Spinal cord (tissue), 10 donors: ENCODE measurements around the gene ZNF92. TPM values are rescaled to one million over a fixed set of nuclear protein-coding genes. Genes with fewer than 3 reads are reported as not detected.
"Not testable (repeated sequence)": the region's sequence is repeated elsewhere in the genome, so short reads cannot be mapped to it uniquely, and the experiment has no call there.

Experiments
- DNase-seq, 6 donors: peaks; one replicate each; pipeline versions ENCODE4 v3.0.0 to v3.0.0-alpha.2; 2013 to 2015; ENCODE audit warnings: low spot score in 6 of 6, low read depth in 4 of 6
- H3K27ac ChIP-seq: one replicate; pipeline ENCODE4 v1.5.1; 2013; ENCODE audit warnings: low read depth, low read length, control low read depth
- H3K27me3 ChIP-seq: one replicate; pipeline ENCODE4 v1.6.1; 2013; ENCODE audit warnings: low read length; ENCODE audit not compliant: control insufficient read depth, insufficient read depth
- H3K36me3 ChIP-seq: one replicate; pipeline ENCODE4 v1.6.1; 2013; ENCODE audit warnings: low read length; ENCODE audit not compliant: control insufficient read depth, insufficient read depth
- H3K4me1 ChIP-seq: one replicate; pipeline ENCODE4 v1.6.1; 2013; ENCODE audit warnings: low read length; ENCODE audit not compliant: control insufficient read depth, insufficient read depth
- H3K4me3 ChIP-seq: one replicate; pipeline ENCODE4 v1.5.1; 2013; ENCODE audit warnings: low read depth, low read length, control low read depth
- H3K9me3 ChIP-seq: one replicate; pipeline ENCODE4 v1.6.1; 2013; ENCODE audit warnings: low read length; ENCODE audit not compliant: control insufficient read depth, insufficient read depth
- WGBS: methylation state at CpG from one replicate; pipeline ENCODE4 v1.1.5; 2013; ENCODE audit warnings: missing lambda C conversion rate; ENCODE audit not compliant: insufficient coverage; 5-methylcytosine and 5-hydroxymethylcytosine counted together
- polyA plus RNA-seq, 2 donors: library from polyadenylated mRNA; unstranded; fragments of 120-200 nt; gene quantifications; one replicate each; pipeline ENCODE4 v1.2.1, GENCODE V29; 2013; ENCODE audit not compliant: insufficient read length in 2 of 2
- total RNA-seq, 2 donors: library from RNA; depleted of rRNA in 1 of 2; stranded (reverse); fragments of 120-200 nt in 1 of 2; fragments of >200 nt in 1 of 2; gene quantifications; one replicate each; pipeline versions ENCODE4 v1.2.3 to v1.2.4, GENCODE V29; 2013 to 2014
- donor health status: healthy.

The ZNF92 gene
- total and polyA plus RNA-seq, 4 donors, result 15.2 to 30.8 (median 23.7) TPM

DNA sequence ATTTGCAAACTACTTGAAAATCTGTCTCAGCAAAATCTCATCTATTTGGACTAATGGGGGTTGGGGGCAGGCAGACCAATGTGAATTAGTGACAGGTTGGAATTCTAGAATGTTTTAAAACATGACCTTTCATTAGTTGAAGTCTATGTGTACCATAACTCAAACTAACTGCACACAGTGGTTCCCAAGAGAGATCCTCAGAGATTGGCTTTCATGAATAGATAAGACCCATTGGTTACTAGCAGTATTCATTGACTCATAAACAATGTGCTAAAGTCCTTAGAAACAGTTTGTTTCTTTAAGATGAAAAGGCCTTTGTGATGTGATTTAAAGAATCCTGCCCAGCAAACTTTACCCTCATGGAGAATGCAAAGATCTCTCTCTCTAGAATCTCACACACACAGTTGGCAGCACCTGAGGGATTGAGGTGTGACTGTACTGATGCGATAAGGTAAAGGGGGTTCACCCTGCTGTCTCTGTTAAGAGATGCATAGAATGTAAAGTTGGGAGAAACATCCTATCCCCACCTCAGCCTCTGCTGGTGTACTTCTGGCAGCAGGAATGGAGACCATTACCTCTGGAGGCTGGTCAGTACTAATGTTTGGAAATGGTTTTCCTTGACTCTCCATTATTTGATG is 70.7 kb downstream of the ZNF92 start:
- no peak overlapping the region for H3K4me3 ChIP-seq
- H3K36me3 ChIP-seq, result no peaks in the 10 kb centered on the region
- no peaks in the 10 kb centered on the region for H3K27me3 ChIP-seq
- no peaks in the 10 kb centered on the region for H3K4me1 ChIP-seq
- no peak for DNase-seq
- WGBS, result no CpG with 5 or more reads among the region's 1 CpG
- H3K9me3 ChIP-seq, result peaks cover 1% of the 10 kb centered on the region
- H3K27ac ChIP-seq, result no peak overlapping the region

DNA sequence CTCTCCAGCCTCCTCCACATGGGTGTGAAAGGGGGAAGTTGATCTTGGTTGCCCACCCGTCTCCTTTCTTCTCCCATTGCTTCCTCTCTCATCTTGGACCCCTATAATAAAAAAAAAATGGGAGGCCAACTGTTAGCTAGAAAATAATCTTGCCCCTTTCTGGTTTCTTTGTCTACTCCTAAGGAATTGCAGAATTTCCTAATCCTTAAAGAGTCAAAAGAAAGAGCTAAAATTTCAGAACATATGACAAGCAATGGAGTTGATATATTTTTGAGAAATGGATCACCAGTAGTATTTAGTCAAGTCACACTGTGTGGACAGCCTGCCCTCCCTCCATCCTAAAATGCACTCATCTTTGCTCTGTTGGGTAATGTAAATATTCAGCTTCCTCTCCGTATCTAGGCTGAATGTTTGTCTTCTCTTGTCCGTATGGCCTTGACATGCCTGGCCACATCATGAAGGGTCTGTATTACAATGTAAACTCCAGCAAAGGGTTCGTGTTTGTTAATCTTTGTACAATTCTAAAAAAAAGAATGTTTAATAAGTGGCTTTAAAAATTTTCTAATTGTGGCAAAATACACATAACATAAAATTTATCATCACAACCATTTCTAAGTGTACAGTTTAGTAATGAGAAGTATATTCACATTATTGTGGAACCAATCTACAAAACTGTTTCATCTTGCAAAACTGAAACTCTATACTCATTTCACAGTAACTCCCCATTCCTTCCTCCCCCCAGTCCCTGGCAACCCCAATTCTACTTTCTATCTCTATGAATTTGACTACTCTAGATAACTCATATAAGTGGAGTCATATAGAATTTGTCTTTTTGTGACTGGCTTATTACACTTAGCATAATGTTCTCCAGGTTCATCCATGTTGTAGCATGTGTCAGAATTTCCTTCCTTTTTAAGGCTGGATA is 71.5 kb downstream of the ZNF92 start:
- DNase-seq, result no peak
- Histone ChIP-seq H3K4me3 (no peak overlapping the region), H3K27me3 (no peaks in the 10 kb centered on the region), H3K36me3 (no peaks in the 10 kb centered on the region), H3K4me1 (no peaks in the 10 kb centered on the region), H3K9me3 (peaks cover 1% of the 10 kb centered on the region), H3K27ac (no peak overlapping the region)
- no CpG with 5 or more reads among the region's 4 CpGs for WGBS

DNA sequence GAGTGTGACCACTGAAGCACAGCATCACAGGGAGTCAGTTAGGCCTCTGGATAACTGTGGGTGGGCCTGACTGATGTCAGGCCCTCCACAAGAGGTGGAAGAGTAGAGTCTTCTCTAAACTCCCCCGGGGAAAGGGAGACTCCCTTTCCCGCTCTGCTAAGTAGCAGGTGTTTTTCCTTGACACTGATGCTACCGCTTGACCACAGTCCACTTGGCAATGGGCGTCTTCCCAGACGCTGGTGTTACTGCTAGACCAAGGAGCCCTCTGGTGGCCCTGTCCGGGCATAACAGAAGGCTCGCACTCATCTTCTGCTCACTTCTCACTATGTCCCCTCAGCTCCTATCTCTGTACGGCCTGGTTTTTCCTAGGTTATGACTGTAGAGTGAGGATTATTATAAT is 73.4 kb downstream of the ZNF92 start:
- H3K36me3 ChIP-seq, H3K27me3 ChIP-seq, DNase-seq, H3K4me3 ChIP-seq, H3K27ac ChIP-seq, H3K9me3 ChIP-seq, H3K4me1 ChIP-seq: not testable (repeated sequence)
- 75% methylated on average over 3 of the region's 8 CpGs for WGBS

DNA sequence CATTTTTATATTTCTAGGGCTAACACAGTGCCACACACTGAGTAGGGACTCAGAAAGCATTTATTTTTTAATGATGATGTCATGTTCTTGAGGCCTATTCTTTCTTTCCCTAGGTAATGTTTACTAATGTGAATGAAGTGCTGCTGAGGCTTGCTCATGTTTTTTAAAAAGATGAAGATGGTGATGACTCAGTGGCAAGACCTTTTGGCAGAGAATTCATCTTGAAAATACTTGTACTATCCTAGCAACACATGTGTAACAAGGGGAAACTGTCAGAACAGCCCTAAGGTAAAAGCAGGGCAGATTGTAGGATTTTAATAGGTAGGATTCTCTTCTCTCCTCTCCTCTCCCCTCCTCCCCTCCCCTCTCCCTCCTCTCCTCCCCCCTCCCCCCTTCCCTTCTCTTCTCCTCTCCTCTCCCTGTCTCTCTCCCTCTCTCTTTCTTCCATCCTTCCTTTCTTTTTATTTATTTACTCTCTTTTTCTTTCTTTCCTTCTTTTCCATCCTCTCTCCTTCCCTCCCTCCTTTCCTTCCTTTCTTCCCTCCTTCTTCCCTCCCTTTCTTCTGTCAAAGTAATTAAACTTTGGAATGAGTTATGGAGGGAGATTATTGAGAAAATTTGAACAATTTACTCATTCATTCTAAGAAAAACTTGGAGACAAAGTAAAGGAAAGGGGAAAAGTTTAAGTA is 75.3 kb downstream of the ZNF92 start:
- Histone ChIP-seq H3K9me3 (peaks cover 1% of the 10 kb centered on the region), H3K36me3 (no peaks in the 10 kb centered on the region), H3K27ac (no peak overlapping the region), H3K4me3 (no peak overlapping the region), H3K27me3 (no peaks in the 10 kb centered on the region), H3K4me1 (no peaks in the 10 kb centered on the region)
- DNase-seq, result no peak

DNA sequence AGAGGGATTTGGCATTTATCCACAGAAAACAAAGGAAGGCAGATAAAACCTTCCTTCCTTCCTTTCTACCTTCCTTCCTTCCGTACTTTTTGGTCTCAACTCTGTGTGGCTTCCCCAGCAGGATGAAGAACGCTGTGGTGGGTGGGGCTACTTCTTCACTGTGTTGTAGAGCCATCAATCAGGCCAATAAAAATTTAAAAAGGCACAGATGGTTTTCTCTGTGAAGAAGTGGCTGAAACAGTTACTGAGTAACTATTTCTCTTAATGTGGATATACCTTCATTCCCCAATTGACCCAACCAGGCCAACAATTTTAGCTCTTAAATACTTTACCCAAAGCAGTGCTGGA is 75.8 kb downstream of the ZNF92 start:
- Histone ChIP-seq H3K9me3 (no peaks in the 10 kb centered on the region), H3K4me1 (no peaks in the 10 kb centered on the region), H3K27me3 (no peaks in the 10 kb centered on the region), H3K36me3 (no peaks in the 10 kb centered on the region), H3K27ac (no peak overlapping the region), H3K4me3 (no peak overlapping the region)
- WGBS, result no CpG with 5 or more reads among the region's 2 CpGs
- no peak for DNase-seq
